Gastroesophageal sphincter (tissue), 3 donors: ENCODE results near the gene SDK2.

Experiments
- CTCF ChIP-seq, 4 experiments: fragments of 200-600 bp in 2 of 4; fragments of 450-650 bp in 2 of 4; sonication (generic) in 1 of 4; IDR thresholded peaks; one replicate each; pipeline ENCODE4 v1.5.1; 2017 to 2019; ENCODE audit warnings: antibody characterized with exemption in 4 of 4, mild to moderate bottlenecking in 2 of 4, moderate library complexity in 2 of 4
- POLR2A ChIP-seq, 2 donors: fragments of 450-650 bp; IDR thresholded peaks; one replicate each; pipeline ENCODE4 v1.6.1; 2017; ENCODE audit warnings: antibody characterized with exemption in 2 of 2, mild to moderate bottlenecking in 2 of 2, moderate library complexity in 1 of 2
- POLR2AphosphoS5 ChIP-seq: sonication (generic); formaldehyde crosslinking; IDR thresholded peaks from one replicate; pipeline ENCODE4 v1.6.1; 2017; ENCODE audit warnings: antibody characterized with exemption

- TF ChIP-seq CTCF (IDR thresholded peaks at IDR 0.05), result no peak
- no peak for TF ChIP-seq POLR2AphosphoS5
- TF ChIP-seq POLR2A (IDR thresholded peaks at IDR 0.05), result no peak
Observed at GRCh38 chr17:73393962-73394361, 250.3 kb downstream of the SDK2 start.
